Central memory CD8-positive, alpha-beta T cell (primary cell): Measurements from ENCODE around the gene TINCR.

Source experiments
- ATAC-seq: fragments of 150-1000 bp; cut with Tn5 transposase; replicated peaks from 2 replicates; pipeline ENCODE4 v1.10.0; 2022; ENCODE audit warnings: mild to moderate bottlenecking, moderate FRiP score, moderate number of reproducible peaks; ENCODE audit not compliant: poor library complexity, severe bottlenecking; ENCODE audit errors: extremely low read depth
- DNase-seq, 2 donors: peaks; one replicate each; pipeline ENCODE4 v3.0.0; 2021; ENCODE audit warnings: low spot score in 2 of 2
- H3K27ac Mint-ChIP-seq: one replicate; pipeline ENCODE4 v1.8.0; 2022; ENCODE audit warnings: low read depth, mild to moderate bottlenecking, moderate library complexity, mixed read lengths
- H3K27me3 Mint-ChIP-seq: one replicate; pipeline ENCODE4 v1.8.0; 2022; ENCODE audit warnings: mixed read lengths
- H3K36me3 Mint-ChIP-seq: one replicate; pipeline ENCODE4 v1.8.0; 2022; ENCODE audit warnings: mild to moderate bottlenecking, moderate library complexity, mixed read lengths; ENCODE audit not compliant: insufficient read depth
- H3K4me1 Mint-ChIP-seq: one replicate; pipeline ENCODE4 v1.8.0; 2022; ENCODE audit warnings: mixed read lengths
- H3K4me3 Mint-ChIP-seq: one replicate; pipeline ENCODE4 v1.8.0; 2022; ENCODE audit warnings: mild to moderate bottlenecking, moderate library complexity, mixed read lengths
- H3K9me3 Mint-ChIP-seq: one replicate; pipeline ENCODE4 v1.8.0; 2022; ENCODE audit warnings: mixed read lengths

The TINCR gene

DNA sequence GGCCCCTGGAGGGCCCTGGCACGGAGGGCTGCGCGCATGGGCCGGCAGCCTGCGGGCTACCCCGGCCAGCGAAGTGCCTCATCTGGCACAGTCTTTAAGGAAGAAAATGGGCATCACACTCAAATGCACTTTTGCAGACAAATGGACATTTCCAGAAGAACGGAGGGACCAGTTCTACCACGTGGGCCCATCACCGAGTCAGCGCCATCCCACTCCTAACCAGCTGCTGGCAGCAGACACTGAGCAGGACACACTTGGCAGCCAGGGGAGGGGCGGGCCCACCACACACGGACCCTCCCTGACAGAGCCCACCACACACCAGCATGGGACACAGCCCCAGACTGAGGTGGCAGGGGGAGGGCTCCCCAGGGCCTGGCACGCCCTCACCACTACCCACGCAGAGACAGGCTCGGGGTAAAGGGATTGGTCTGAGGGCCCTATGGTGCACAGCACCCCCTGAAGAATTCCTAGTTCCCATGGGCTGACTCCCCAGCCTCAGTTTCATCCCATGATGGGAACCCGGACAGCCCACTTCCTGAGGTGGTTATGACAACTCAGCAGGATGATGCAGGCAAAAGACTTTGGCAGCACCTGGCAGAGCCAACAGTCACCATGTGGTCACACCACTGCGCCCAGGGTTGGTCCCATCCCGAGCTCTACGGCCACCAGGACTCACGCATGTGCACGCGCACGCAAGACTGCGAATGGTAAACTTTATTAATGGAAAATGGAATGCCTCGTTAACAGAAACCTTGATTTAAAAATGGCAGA is 18.7 kb upstream of the TINCR start:
- no peak overlapping the region for H3K4me3 Mint-ChIP-seq
- ATAC-seq (peak; percentile 40), DNase-seq (no peak)
- peaks cover 52% of the 10 kb centered on the region for H3K36me3 Mint-ChIP-seq
- H3K9me3 Mint-ChIP-seq, result no peaks in the 10 kb centered on the region
- H3K27me3 Mint-ChIP-seq, result no peaks in the 10 kb centered on the region
- peaks cover 5% of the 10 kb centered on the region for H3K4me1 Mint-ChIP-seq
- peak overlapping the region; percentile 67 for H3K27ac Mint-ChIP-seq

DNA sequence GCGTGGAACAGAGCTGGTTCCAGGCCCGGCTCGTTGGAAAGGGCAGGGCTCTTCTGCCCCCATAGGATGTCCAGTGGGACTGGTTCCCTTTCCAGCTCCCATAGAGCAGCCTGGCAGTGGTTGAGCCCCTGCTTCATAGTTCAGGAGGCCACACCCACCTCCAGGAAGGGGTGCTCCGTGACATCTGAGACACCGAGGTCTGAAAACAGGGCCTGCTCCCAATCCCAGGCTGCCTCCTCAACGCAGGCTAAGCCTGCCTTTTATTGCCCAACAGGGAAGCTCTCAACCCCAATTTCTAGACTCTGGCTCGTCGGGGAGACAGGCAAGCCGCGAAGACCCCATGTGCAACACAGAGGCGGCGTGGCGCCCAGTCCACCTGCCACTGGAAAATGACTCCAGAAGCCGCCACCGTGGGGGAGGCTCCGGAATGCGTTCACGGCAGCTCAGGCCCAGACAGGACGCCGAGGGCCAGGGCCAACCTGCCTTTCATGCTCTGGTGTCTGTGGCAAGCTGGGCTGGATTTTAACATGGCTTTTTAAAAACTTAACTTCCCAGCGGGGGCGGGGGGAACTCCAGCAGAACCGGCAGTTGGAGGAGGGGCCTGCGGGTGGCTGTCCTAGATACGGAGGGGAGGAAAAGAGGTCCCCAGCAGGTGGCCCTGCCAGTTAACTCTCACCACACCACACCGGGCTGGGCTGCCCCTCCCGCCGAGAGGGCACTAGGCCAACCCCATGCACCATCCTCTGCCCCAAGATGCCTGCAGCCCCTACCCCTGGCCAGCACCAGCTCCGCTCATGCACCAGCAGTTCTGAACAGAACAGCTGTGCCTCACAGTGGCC is 17.9 kb upstream of the TINCR start:
- ATAC-seq (no peak), DNase-seq (no peak)
- Mint-ChIP-seq H3K27me3 (no peaks in the 10 kb centered on the region), H3K27ac (peak overlapping the region; percentile 67), H3K4me1 (peaks cover 5% of the 10 kb centered on the region), H3K9me3 (no peaks in the 10 kb centered on the region), H3K36me3 (peaks cover 46% of the 10 kb centered on the region), H3K4me3 (peak overlapping the region; percentile 31)

DNA sequence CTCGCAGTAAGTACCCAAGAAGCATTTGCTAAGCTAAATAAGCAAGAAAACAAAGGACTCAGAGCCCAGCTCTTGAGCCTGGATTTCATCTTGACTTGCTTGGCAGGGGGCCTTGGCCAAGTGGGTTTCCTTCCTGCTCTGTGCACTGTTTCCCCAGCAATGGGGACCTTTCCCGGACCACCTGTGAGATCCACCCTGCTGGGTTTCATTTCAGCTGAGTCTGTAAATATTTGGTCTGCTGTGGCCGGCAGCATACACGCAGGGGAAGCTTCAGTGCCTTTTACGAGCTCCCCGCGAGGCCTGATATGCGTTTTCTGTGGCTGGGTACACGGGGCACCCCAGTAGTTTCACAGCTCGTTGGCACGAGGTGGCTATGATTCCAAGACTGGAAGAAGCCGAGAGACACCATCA is 12.4 kb upstream of the TINCR start:
- Mint-ChIP-seq H3K36me3 (peaks cover 12% of the 10 kb centered on the region), H3K27ac (no peak overlapping the region), H3K4me1 (peaks cover 12% of the 10 kb centered on the region), H3K9me3 (no peaks in the 10 kb centered on the region), H3K4me3 (no peak overlapping the region), H3K27me3 (no peaks in the 10 kb centered on the region)
- DNase-seq (no peak), ATAC-seq (no peak)

DNA sequence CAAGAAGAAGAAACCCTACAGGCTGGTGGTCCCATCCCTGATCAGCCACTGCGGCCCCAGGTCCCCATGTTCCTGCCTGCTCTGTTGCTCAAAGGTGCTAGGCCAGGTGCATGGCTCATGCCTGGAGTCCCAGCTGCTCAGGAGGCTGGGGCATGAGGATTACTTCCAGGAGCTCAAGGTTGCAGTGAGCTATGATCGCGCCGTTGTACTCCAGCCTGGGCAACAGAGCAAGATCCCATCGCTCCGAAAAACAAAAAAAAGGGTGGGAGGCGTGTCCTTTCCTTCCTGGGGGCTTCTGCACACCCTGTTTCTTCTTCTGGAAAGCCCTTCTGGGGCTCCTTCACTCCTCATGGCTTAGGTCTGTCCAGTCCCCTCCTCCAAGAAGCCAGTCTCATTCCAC is 11.9 kb upstream of the TINCR start:
- Mint-ChIP-seq H3K27ac (peak overlapping the region; percentile 35), H3K36me3 (peaks cover 10% of the 10 kb centered on the region), H3K9me3 (no peaks in the 10 kb centered on the region), H3K4me3 (no peak overlapping the region), H3K27me3 (no peaks in the 10 kb centered on the region), H3K4me1 (peaks cover 12% of the 10 kb centered on the region)
- ATAC-seq (no peak), DNase-seq (no peak)

DNA sequence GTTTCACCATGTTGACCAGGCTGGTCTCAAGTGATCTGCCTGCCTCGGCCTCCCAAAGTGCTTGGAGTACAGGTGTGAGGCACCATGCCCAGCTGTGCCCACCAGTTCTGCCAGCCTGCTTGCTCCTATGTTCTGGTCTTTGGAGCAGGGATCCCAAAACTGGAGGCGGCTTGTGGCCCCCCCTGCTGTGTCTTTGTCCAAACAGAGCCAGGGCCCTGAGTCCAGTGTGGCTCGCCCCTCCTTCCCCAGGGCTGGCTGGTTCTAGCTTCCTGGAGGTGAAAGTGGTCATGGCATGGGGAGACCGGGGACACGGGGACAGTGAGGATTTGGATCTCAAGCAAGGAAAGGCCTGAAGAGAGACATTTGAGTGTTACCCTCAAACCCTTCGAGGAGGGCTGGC is 11.5 kb upstream of the TINCR start:
- no peak for DNase-seq
- H3K4me1 Mint-ChIP-seq, result peaks cover 12% of the 10 kb centered on the region
- H3K9me3 Mint-ChIP-seq, result no peaks in the 10 kb centered on the region
- H3K4me3 Mint-ChIP-seq, result no peak overlapping the region
- peak overlapping the region; percentile 35 for H3K27ac Mint-ChIP-seq
- peaks cover 10% of the 10 kb centered on the region for H3K36me3 Mint-ChIP-seq
- no peak for ATAC-seq
- no peaks in the 10 kb centered on the region for H3K27me3 Mint-ChIP-seq

DNA sequence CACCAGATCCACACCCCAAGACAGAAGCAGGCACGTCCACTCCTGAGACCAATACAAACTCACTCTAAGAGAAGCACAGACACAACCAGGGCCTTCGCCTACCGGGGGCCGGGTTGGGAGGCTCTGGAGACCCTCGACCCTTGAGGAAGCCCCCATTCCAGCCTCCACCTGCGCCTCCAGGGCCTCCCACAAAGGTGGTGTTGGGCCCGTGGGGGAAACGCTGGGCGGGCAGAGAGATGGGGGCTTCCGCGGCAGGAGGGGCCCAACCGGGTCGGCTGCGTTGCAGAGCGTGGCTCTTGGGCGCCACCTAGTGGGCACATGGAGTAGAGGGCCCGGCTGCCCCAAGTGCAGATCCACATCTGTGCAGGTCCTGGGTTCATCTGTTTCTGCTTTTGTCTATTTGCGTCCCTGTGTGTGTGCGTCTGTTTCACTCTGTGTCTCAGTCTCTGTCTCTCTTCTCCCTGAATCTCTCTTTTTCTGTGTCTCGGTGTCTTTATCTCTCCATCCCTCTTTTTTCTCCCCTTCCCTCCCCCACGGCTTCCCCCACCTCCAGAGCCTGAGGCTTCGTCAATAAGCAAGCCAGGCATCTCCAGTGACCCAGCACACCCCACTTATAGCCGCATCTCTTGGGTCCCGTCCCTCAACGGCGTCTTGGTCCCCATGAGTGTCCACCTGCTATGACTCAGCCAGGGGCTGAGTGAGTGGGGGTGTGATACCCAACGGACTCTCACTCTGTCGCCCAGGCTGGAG is 10.5 kb upstream of the TINCR start:
- Mint-ChIP-seq H3K27ac (peak overlapping the region; percentile 81), H3K36me3 (peaks cover 5% of the 10 kb centered on the region), H3K4me1 (peaks cover 12% of the 10 kb centered on the region), H3K27me3 (no peaks in the 10 kb centered on the region), H3K4me3 (peak overlapping the region; percentile 4), H3K9me3 (no peaks in the 10 kb centered on the region)
- DNase-seq, result peak; percentile 39 to 65
- ATAC-seq, result peak; percentile 65

DNA sequence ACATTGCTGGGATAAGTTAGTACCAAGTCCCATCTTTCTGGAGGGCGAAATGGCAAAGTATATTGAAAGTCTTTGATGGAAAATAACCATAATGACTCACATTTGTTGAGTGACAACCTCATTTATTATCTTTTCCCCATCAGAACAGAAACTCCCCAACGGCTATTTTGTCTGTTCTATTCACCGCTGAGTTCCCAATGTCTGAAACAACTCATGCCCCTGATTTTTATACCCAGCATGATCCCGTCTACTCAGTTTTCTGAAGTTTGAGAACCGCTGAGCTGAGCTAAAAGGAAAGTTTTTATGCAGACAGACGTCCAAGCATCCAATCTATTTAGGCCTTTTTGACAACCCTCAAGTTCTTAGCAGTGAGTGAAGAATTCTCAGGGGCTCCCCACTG is 7.8 kb upstream of the TINCR start:
- no peaks in the 10 kb centered on the region for H3K9me3 Mint-ChIP-seq
- H3K4me1 Mint-ChIP-seq, result peaks cover 12% of the 10 kb centered on the region
- no peak overlapping the region for H3K4me3 Mint-ChIP-seq
- DNase-seq, result no peak
- no peaks in the 10 kb centered on the region for H3K27me3 Mint-ChIP-seq
- no peak for ATAC-seq
- H3K36me3 Mint-ChIP-seq, result peaks cover 2% of the 10 kb centered on the region
- H3K27ac Mint-ChIP-seq, result no peak overlapping the region

DNA sequence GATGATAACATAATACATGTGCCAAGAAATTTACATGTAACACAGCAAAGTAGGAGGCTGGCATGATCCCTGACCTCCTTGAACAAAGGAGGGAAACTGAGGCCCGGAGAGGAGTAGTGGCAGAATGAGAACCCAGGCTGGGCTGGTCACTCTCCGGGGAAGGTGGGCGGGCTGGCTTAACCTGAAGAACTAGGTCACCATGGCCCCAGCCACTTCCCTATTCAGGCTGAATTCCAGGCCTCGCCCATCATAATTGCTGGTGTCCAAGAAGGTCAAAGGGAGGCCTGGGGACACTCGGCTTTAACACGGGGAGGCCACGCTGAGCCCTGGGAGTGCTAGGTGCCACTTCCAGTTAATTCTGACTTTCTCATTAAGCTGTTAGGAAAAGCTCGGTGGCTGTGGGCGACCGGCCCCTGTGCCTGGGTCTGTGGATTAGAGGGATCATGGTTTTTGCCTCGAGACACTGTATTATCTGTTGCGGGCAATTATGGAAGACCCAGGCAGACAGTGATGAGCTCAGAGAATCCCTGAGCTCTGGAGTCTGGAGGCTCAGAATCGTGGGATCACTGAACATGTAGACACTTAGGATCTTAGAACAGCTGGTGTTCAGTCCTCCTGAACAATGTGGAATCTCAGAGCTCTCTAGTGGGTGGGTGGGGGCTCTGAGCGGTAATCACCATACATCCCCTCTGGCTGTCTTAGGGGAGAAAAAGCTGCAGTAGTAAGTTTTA is 5.0 kb upstream of the TINCR start:
- no peak overlapping the region for H3K27ac Mint-ChIP-seq
- H3K9me3 Mint-ChIP-seq, result no peaks in the 10 kb centered on the region
- H3K36me3 Mint-ChIP-seq, result peaks cover 2% of the 10 kb centered on the region
- no peak overlapping the region for H3K4me3 Mint-ChIP-seq
- ATAC-seq (no peak), DNase-seq (no peak)
- H3K27me3 Mint-ChIP-seq, result no peaks in the 10 kb centered on the region
- H3K4me1 Mint-ChIP-seq, result peaks cover 2% of the 10 kb centered on the region

DNA sequence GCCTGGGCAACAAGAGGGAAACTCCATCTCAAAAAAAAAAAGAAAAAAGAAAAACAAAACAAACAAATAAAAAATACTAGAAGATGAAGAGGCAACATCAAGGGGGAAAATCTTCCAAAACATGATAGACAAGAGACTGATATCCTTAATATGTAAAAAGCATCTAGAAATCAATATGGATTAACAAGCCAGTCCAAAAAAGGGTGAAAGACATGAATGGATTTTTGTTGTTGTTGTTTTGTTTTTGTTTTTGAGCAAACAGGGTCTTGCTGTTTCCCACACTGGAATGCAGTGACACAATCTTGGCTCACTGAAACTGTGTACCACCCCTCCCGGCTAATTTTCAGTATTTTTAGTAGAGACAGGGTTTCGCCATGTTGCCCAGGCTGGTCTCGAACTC is 4.0 kb upstream of the TINCR start:
- Mint-ChIP-seq H3K27me3 (no peaks in the 10 kb centered on the region), H3K9me3 (no peaks in the 10 kb centered on the region), H3K4me1 (no peaks in the 10 kb centered on the region), H3K27ac (no peak overlapping the region), H3K4me3 (no peak overlapping the region), H3K36me3 (peaks cover 2% of the 10 kb centered on the region)
- ATAC-seq (no peak), DNase-seq (no peak)

DNA sequence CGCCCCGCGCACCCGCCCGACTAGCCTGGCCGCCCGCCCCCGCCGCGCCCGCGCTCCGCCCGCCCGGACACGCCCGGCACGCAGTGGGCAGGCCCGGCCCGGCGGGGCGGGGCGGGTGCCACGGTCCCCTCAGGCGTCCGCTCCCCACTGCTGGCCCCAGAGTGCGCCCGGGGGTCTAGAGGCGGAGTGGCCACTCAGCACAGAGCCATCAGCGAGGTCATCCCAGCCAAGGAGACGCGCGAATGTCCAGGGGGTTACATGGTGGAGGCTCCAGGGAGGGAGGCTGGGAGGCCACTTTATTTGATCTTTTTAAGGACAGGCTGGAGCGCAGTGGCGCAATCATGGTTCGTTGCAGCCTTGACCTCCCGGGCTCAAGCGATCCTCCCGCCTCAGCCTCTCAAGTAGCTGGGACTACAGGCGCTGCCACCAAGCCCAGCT is 236 bp upstream of the TINCR start:
- no peaks in the 10 kb centered on the region for H3K9me3 Mint-ChIP-seq
- no peak overlapping the region for H3K27ac Mint-ChIP-seq
- H3K4me1 Mint-ChIP-seq, result no peaks in the 10 kb centered on the region
- ATAC-seq (no peak), DNase-seq (no peak)
- no peak overlapping the region for H3K4me3 Mint-ChIP-seq
- H3K27me3 Mint-ChIP-seq, result peaks cover 3% of the 10 kb centered on the region
- peaks cover 2% of the 10 kb centered on the region for H3K36me3 Mint-ChIP-seq

DNA sequence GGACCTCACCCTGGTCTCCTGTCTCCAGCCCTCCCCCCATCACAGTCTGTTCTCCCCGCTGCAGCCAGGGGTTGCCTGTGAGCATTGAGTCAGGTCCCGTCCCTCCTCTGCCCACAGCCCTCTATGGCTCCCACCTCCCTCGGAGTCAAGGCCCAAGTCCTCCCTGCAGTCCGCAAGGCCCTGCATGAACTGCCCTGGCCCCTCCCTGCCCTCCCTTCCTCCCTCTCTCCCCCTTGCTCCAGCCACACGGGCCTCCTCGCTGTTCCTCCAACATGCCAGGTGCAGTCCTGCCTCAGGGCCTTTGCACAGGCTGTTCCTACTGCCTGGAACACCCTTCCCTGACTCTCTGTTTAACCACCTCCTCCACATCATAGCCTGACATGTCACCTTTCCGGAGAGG is 2.8 kb downstream of the TINCR start:
- Mint-ChIP-seq H3K4me3 (no peak overlapping the region), H3K36me3 (peaks cover 1% of the 10 kb centered on the region), H3K4me1 (no peaks in the 10 kb centered on the region), H3K27me3 (peaks cover 15% of the 10 kb centered on the region), H3K9me3 (no peaks in the 10 kb centered on the region), H3K27ac (no peak overlapping the region)
- ATAC-seq, result no peak
- no peak for DNase-seq
